DMS53 treated with DMSO at 0.1 percent for 48 hours (cell line): ENCODE measurements around the gene CEP128.
A peak's percentile ranks its signal among the peaks of the same experiment; 100 is the strongest.

ENCODE experiments used
- DNase-seq: peaks from one replicate; lab custom pipeline; 2025; ENCODE audit not compliant: unreplicated experiment; lab: John Stamatoyannopoulos, UW

The CEP128 gene

GRCh38 chr14:80494769-80495168 lies 446.8 kb downstream of the CEP128 start:
- DNase-seq, result no peak

- no peak for DNase-seq
Observed at GRCh38 chr14:80493620-80494019, 447.9 kb downstream of the CEP128 start.

- DNase-seq, result no peak
Observed at GRCh38 chr14:80491650-80492049, 449.9 kb downstream of the CEP128 start.

- DNase-seq, result peak; percentile 1
Observed at GRCh38 chr14:80491131-80491530, 450.4 kb downstream of the CEP128 start.

GRCh38 chr14:80489513-80489912 lies 452.0 kb downstream of the CEP128 start:
- DNase-seq, result no peak

GRCh38 chr14:80485764-80486163 lies 455.8 kb downstream of the CEP128 start:
- no peak for DNase-seq

GRCh38 chr14:80483331-80483730 lies 458.2 kb downstream of the CEP128 start:
- DNase-seq, result no peak

- DNase-seq, result no peak
Observed at GRCh38 chr14:80477388-80478160, 464.0 kb downstream of the CEP128 start.

- DNase-seq, result no peak
Observed at GRCh38 chr14:80475074-80475473, 466.5 kb downstream of the CEP128 start.

- DNase-seq, result peak; percentile 23
Observed at GRCh38 chr14:80468331-80469122, 473.0 kb downstream of the CEP128 start.

- DNase-seq, result no peak
Observed at GRCh38 chr14:80465546-80466220, 475.9 kb downstream of the CEP128 start.

- DNase-seq, result no peak
Observed at GRCh38 chr14:80464531-80465149, 476.9 kb downstream of the CEP128 start.

- no peak for DNase-seq
Observed at GRCh38 chr14:80456209-80456608, 485.3 kb downstream of the CEP128 start.

- DNase-seq, result no peak
Observed at GRCh38 chr14:80455031-80455430, 486.5 kb downstream of the CEP128 start.

GRCh38 chr14:80448267-80448666 lies 493.3 kb downstream of the CEP128 start:
- DNase-seq, result no peak

- DNase-seq, result no peak
Observed at GRCh38 chr14:80447392-80447791, 494.1 kb downstream of the CEP128 start.
